ENCODE data around the gene RNU6-9.

The RNU6-9 gene

GRCh38 chr19:892243-892893 is 916 bp upstream of the RNU6-9 start:
- no peak for DNase-seq (ENCODE audit: low read depth)
- H3K4me3 ChIP-seq (ENCODE audit: low read depth, low read length): peak overlapping the region; percentile 78

- no peak overlapping the region for H3K4me3 ChIP-seq (ENCODE audit: low read depth, low read length)
- DNase-seq (ENCODE audit: low read depth): no peak
Observed at GRCh38 chr19:896434-896833, 3.1 kb downstream of the RNU6-9 start.

GRCh38 chr19:896999-897398 is 3.7 kb downstream of the RNU6-9 start:
- no peak for DNase-seq (ENCODE audit: low read depth)
- no peak overlapping the region for H3K4me3 ChIP-seq (ENCODE audit: low read depth, low read length)

- H3K4me3 ChIP-seq (ENCODE audit: low read depth, low read length): no peak overlapping the region
- DNase-seq (ENCODE audit: low read depth): no peak
Observed at GRCh38 chr19:897442-898039, 4.3 kb downstream of the RNU6-9 start.

GRCh38 chr19:898663-899062 is 5.4 kb downstream of the RNU6-9 start:
- DNase-seq (ENCODE audit: low read depth): no peak
- H3K4me3 ChIP-seq (ENCODE audit: low read depth, low read length): no peak overlapping the region

GRCh38 chr19:899336-900042 is 6.2 kb downstream of the RNU6-9 start:
- no peak for DNase-seq (ENCODE audit: low read depth)
- no peak overlapping the region for H3K4me3 ChIP-seq (ENCODE audit: low read depth, low read length)

- H3K4me3 ChIP-seq (ENCODE audit: low read depth, low read length): no peak overlapping the region
- DNase-seq (ENCODE audit: low read depth): no peak
Observed at GRCh38 chr19:900043-900301, 6.7 kb downstream of the RNU6-9 start.

GRCh38 chr19:900302-901111 is 7.2 kb downstream of the RNU6-9 start:
- no peak for DNase-seq (ENCODE audit: low read depth)
- H3K4me3 ChIP-seq (ENCODE audit: low read depth, low read length): no peak overlapping the region

GRCh38 chr19:901216-902092 is 8.2 kb downstream of the RNU6-9 start:
- no peak for DNase-seq (ENCODE audit: low read depth)
- H3K4me3 ChIP-seq (ENCODE audit: low read depth, low read length): no peak overlapping the region

- no peak overlapping the region for H3K4me3 ChIP-seq (ENCODE audit: low read depth, low read length)
- no peak for DNase-seq (ENCODE audit: low read depth)
Observed at GRCh38 chr19:902093-902370, 8.7 kb downstream of the RNU6-9 start.

GRCh38 chr19:902446-903226 is 9.4 kb downstream of the RNU6-9 start:
- DNase-seq (ENCODE audit: low read depth): no peak
- H3K4me3 ChIP-seq (ENCODE audit: low read depth, low read length): no peak overlapping the region

- H3K4me3 ChIP-seq (ENCODE audit: low read depth, low read length): no peak overlapping the region
- DNase-seq (ENCODE audit: low read depth): no peak
Observed at GRCh38 chr19:903266-903797, 10.0 kb downstream of the RNU6-9 start.

GRCh38 chr19:904545-904944 is 11.3 kb downstream of the RNU6-9 start:
- DNase-seq (ENCODE audit: low read depth): no peak
- no peak overlapping the region for H3K4me3 ChIP-seq (ENCODE audit: low read depth, low read length)

- H3K4me3 ChIP-seq (ENCODE audit: low read depth, low read length): no peak overlapping the region
- DNase-seq (ENCODE audit: low read depth): no peak
Observed at GRCh38 chr19:906480-906879, 13.2 kb downstream of the RNU6-9 start.

GRCh38 chr19:907183-907853 is 14.0 kb downstream of the RNU6-9 start:
- no peak overlapping the region for H3K4me3 ChIP-seq (ENCODE audit: low read depth, low read length)
- no peak for DNase-seq (ENCODE audit: low read depth)

GRCh38 chr19:911197-912033 is 18.1 kb downstream of the RNU6-9 start:
- peak overlapping the region; percentile 16 for H3K4me3 ChIP-seq (ENCODE audit: low read depth, low read length)
- DNase-seq (ENCODE audit: low read depth): no peak

Measured in skeletal muscle cell (primary cell).